DMS153 treated with DMSO at 0.1 percent for 48 hours (cell line): ENCODE measurements around the gene ACTMAP.
"Not testable (repeated sequence)": the region's sequence is repeated elsewhere in the genome, so short reads cannot be mapped to it uniquely, and the experiment has no call there.

Experiments used
- DNase-seq: peaks from one replicate; lab custom pipeline; 2025; ENCODE audit not compliant: unreplicated experiment; lab: John Stamatoyannopoulos, UW

The ACTMAP gene

DNA sequence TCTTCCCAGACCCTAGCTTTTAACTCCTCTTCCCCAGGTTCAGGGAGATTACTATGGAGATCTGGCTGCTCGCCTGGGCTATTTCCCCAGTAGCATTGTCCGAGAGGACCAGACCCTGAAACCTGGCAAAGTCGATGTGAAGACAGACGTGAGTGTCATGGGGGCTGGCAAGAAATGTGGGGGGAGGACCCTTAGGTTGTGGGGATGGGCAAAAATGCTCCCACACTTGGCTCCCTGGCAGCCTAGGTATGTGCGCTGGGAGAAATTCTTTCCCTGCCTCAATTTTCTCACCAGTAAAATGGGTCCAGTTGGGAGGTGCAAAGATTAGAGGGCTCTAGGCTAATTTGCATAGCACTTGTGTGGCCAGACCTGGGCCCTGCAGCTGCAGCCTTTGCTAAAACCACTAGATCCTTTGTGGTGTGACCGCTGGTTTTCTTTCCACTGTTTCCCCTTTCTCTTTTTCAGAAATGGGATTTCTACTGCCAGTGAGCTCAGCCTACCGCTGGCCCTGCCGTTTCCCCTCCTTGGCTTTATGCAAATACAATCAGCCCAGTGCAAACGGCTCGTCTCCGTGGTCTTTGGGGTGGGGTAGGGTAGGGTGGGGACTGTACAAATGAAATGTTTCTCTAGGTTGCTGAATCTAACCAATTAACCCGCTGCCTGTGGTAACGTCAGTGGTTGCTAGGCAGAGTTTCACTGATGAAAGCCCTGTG is 26.8 kb upstream of the ACTMAP start:
- peak; percentile 79 for DNase-seq

DNA sequence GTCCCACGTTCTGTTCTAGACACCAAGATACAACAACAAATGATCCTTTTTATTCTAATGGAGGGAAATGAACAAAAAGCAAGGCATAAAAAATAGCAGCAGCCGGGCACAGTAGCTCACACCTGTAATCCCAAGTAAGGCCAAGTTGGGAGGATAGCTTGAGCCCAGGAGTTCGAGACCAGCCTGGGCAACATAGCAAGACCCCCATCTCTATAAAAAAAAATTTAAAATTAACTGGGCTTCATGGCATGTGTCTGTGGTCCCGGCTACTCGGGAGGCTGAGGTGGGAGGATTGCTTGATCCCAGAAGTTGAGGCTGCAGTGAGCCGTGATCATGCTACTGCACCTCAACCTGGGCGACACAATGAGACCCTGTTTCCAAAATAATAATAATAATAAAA is 26.1 kb upstream of the ACTMAP start:
- no peak for DNase-seq

DNA sequence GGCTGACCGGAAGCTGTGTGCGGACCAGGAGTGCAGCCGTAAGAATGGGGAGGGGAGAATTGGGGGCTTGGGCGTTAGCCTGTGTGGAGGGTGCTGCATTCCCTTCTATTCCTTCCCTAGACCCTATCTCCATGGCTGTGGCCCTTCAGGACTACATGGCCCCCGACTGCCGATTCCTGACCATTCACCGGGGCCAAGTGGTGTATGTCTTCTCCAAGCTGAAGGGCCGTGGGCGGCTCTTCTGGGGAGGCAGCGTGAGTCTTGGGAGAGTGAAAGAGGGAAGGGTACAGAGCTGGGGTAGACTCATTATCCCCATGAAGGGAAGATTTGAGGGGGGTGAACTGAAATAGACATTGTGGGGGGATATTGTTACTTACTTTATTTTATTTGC is 25.4 kb upstream of the ACTMAP start:
- DNase-seq, result no peak

DNA sequence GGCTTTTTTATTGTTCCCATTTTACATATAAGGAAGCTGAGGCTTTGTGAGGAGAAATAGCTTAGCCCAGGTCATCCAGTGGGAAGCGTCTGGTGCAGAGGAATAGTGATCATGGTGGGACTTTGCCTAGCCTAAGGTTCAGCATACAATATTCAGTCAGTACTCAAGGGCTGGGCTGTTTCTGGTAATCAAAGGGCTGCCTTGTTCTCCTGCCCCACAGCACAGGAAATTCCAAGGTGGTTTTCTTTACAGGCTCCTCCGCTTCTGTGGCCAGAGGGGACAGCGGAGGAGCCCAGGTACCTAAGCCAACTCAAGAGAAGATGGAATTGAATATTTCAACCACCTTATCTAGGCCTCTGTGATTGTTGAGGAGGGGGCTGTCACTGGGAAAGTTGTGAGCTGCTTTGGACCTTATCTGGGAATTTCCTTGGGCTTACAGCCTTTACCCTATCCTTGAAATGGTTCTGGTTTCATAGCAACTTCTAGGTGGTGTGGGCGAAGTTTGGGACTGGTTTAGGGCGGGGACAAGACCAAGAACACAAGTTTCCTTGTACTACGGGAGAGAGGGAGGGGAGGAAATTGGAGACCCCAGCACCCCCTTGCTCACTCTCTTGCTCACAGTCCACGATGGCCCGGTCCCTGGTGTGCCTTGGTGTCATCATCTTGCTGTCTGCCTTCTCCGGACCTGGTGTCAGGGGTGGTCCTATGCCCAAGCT is 24.8 kb upstream of the ACTMAP start, which contains the start of gene MIA:
MIA (plus strand) TSS at position 606 of the 716 bp plus-strand sequence; CDS start at position 628, 22 bp downstream.
- DNase-seq, result no peak

DNA sequence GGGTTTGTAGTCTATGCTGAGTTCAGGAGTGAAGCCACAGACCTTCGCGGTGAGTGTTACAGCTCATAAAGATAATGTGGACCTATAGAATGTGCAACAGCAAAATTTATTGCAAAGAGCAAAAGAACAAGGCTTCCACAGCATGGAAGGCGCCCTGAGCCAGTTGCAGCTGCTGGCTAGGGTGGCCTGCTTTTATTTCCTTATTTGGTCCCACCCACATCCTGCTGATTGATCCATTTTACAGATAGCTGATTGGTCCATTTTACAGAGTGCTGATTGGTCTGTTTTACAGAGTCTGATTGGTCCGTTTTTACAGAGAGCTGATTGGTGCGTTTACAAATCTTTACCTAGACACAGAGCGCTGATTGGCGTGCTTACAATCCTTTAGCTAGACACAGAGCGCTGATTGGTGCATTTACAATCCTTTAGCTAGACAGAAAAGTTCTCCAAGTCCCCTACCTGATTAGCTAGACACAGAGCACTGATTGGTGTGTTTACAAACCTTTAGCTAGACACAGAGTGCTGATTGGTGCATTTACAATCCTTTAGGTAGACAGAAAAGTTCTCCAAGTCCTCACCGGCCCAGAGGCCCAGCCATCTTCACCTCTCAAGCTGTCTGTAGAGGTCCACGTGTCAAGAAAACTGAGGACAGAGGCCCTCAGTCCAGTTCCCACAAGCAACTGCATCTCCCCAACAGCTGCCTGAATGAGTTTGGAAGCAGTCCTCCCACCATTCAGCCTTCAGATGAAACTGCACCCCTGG is 21.0 kb upstream of the ACTMAP start:
- not testable (repeated sequence) for DNase-seq

DNA sequence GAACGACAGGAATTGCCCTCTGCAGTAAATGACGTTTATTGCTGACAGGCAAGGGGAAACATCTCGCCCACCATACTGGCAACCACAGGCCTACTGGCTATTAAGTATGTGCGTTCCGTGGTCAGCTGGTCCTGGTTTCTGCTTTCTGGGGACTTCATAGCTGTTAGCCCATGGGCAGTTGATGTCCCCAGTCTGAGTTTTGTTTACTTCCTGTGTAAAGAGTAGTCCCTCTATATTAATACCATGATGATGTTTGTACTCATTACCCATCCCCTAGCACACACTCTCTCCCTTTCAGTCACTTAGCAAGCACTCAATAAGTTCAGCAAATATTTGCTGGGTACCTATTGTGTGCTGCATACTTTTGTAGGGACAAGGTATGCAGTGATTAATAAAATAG is 18.6 kb upstream of the ACTMAP start:
- DNase-seq, result no peak

DNA sequence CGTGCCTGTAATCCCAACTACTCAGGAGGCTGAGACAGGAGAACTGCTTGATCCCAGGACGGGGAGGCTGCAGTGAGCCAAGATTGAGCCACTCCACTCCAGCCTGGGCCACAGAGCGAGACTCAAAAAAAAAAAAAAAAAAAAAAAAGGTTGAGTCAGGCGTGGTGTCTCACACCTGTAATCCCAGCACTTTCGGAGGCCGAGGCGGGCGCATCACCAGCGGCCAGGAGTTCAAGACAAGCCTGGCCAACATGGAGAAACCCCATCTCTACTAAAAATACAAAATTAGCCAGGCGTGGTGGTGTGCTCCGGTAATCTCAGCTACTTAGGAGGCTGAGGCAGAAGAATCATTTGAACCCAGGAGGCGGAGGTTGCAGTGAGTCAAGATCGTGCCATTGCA is 16.1 kb upstream of the ACTMAP start:
- DNase-seq, result not testable (repeated sequence)

DNA sequence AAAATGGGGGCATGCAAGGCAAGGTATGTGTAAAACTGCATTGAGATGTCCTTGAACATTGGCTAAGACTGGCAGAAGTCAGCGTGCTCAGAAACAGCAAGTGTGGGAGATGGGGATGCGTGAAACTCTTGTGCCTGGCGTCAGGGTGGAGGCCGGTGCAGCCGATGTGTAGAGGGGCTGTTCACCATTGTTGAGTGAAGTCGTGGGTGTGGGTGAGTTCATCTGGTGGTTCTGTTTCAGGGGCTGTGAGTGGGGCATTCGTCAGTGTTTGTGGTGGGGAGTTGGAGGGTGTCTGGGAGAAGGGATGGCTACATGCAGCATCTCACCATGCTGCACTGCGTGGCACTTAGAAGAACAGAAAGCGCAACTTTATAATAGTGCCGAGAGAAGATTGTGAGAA is 13.7 kb upstream of the ACTMAP start:
- DNase-seq, result no peak

DNA sequence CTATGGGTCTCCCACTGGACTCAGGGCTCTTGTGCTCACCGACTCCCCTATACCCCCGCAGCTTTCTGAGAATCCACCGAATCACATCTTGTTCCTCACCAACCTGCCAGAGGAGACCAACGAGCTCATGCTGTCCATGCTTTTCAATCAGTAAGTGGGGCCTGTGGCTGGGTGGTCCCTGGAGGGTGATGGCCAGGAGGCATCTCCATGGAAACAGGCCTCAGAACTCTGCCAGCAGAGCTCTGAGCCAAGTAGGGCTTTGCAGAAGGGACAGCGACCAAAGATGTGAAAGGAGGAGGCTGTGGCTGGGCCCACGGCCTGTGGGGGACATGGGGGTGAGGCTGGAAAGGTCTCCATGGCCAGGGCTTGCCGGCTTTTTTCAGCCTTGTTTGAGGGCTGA is 13.2 kb upstream of the ACTMAP start:
- DNase-seq, result no peak

DNA sequence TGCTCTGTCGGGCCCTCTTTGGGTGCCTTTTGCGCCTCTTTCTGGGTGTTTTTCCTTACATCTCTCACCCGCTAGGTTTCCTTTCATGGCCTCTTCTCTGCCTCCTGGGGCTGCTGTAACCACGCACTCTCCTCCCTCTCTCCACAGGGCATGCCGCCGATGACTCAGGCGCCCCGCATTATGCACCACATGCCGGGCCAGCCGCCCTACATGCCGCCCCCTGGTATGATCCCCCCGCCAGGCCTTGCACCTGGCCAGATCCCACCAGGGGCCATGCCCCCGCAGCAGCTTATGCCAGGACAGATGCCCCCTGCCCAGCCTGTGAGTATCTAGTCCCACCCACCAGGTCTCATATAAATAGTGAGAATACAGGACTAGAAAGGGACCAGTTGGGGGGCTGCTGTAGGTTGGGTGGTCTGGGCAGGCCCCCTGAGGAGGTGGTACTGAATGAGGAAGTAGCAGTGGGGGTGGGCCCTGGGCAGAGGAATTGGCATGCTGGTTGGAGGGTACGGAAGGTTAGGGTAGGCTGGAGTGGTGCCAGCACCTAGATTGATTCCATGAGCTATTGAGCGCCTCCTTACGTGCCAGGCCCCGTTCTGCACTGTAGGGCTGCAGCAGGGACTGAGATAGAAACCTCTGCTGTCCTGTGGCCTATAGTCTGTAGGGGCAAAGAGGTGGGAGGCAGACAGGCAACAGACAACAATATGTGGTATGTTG is 12.6 kb upstream of the ACTMAP start:
- DNase-seq, result no peak

DNA sequence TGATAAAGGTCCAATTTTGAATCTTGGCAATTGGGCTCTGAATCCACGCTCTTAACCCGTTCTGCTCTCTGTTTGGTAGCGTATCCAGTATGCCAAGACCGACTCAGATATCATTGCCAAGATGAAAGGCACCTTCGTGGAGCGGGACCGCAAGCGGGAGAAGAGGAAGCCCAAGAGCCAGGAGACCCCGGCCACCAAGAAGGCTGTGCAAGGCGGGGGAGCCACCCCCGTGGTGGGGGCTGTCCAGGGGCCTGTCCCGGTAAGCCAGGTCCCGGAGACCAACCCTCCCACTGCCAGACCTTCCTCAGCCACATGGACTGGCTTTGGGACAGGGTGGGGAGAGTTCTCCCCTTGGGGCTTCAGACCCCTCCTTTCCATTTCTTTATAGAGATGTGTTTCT is 9.1 kb upstream of the ACTMAP start:
- no peak for DNase-seq

DNA sequence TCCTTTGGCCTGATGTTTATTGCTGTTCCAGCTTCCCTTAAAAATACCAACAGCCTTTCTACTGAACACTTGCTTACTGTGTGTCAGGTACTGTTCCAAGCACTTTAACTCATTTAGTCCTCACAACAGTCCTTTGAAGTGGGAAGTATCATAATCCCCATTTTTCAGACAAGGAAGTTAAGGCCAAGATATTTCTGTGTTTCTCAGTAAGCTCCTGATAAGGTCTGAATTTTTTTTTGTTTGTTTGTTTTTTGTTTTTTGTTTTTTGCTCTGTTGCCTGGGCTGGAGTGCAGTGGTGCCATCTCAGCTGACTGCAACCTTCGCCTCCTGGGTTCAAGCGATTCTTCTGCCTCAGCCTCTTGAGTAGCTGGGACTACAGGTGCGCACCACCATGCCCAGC is 8.2 kb upstream of the ACTMAP start:
- no peak for DNase-seq

DNA sequence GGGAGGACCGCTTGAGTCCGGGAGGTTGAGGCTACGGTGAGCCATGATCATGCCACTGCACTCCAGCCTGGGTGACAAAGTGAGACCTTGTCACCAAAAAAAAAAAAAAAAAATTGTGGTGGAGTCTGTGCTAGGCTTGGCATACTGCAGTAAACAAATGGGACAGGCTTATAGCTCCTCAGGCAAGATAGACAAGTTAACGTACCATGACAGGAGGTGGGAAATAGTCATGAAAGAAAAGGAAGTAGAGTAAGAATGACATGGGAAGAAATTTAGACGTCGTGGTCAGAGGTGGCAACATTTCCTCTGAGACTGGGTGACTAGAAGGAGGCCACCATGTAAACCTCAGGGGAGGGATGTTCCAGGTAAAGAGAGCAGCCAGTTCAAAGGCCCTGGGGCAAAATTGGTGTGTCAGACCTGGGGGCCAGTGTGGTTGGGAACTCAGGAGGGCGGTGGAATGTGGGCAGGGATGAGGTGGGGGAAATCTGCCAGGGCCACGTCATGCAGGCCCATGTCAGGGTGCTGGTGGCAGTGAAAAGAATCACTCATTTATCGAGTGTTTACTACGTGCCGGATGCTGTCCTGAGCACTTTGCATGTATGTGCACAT is 6.3 kb upstream of the ACTMAP start:
- no peak for DNase-seq

DNA sequence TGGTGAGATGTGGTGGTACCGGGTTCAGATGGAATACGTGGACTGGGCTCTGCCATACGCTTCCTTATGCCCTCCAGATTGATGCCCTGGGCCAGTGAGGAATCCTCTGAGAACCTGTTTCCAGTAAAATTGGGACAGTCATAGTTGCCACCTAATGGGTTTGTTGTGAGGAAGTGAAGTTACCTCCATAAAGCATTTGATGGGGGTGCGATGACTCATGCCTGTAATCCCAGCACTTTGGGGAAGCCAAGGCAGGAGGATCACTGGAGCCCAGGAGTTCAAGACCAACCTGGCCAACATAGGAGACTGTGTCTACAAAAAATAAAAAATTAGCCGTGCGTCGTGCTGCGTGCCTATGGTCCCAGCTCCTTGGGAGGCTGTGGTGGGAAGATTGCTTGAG is 5.5 kb upstream of the ACTMAP start:
- no peak for DNase-seq

DNA sequence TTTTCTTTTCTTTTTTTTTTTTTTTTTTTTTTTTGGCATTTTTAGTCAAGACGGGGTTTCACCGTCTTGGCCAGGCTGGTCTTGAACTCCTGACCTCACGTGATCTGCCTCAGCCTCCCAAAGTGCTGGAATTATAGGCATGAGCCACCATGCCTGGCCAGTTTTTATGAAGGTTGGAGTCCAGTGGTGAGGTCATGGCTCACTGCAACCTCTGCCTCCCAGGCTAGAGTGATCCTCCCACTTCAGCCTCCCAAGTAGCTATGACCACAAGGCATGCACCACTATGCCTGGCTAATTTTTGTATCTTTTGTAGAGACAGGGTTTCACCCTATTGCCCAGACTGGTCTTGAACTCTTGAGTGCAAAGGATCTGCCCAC is 5.0 kb upstream of the ACTMAP start:
- no peak for DNase-seq

DNA sequence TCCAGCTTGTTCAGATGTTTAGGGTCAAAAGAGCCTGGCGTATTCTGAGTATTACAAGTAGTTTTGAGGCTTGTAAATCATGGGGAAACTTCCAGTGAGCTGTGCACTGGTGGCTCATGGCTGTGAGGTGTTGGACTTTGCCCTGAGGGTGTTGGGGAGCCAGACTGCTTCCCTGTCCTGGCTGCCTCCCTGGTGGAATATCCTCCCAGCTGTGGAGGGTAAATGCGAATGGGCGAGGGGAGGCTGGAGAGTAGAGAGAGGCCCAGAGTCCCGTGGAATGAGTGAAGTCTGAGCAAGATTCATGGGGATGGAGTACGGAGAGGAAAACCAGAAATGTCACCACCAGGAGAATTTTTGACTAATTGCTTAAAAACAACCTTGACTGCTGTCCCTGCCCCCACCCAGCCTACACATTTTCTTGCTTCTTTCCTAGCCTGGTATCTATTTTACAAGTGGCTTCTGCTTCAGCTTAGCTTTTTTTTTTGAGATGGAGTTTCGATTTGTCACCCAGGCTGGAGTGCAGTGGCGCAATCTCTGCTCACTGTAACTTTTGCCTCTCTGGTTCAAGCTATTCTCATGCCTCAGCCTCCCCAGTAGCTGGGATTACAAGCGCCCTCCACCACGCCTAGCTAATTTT is 4.5 kb upstream of the ACTMAP start:
- no peak for DNase-seq

DNA sequence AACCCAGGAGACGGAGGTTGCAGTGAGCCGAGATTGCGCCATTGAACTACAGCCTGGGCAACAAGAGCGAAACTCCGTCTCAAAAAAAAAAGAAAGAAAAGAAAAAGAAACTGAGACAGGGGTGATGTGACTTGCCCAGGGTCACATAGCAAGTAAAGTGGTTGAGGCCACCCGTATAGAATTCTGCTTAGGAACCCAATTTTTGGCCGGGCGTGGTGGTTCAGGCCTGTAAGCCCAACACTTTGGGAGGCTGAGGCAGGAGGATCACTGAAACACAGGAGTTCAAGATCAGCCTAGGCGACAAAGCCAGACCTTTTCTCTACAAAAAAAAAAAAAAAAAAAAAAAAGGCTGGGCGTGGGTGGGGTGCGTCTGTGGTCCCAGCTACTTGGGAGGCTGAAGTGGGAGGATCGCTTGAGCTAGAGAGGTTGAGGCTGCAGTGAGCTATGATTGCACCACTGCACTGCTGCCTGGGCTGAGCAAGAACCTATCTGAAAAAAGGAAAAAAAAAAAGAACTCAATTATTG is 2.0 kb upstream of the ACTMAP start:
- no peak for DNase-seq

DNA sequence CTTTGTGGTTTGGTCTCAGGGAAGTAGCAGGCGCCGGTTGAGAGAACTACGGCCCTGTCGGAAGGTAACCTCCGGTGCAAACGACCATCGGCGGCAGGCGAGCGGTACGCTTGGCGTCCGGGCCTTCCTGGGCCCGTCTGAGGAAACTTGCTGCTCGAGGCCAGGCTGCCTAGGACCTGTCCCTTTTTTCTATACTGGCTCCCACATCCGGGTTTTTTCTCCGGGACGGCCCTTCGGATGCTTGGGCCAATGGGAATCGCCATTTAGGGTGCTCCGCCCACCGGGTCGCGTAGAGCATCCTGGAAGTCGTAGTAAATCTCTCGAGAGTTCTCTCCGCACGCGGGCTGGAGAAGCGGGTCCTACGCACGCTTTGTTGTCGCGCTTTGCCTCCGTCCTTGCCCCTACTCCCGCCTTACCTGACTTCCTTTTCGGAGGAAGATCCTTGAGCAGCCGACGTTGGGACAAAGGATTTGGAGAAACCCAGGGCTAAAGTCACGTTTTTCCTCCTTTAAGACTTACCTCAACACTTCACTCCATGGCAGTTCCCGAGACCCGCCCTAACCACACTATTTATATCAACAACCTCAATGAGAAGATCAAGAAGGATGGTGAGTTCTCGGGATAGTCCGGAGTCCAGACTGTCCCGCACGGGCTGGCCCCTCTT is 729 bp upstream of the ACTMAP start, which contains the start of gene SNRPA:
SNRPA (plus strand) TSS at position 330 of the 664 bp plus-strand sequence; CDS start at position 536, 206 bp downstream.
- peak; percentile 98 for DNase-seq

DNA sequence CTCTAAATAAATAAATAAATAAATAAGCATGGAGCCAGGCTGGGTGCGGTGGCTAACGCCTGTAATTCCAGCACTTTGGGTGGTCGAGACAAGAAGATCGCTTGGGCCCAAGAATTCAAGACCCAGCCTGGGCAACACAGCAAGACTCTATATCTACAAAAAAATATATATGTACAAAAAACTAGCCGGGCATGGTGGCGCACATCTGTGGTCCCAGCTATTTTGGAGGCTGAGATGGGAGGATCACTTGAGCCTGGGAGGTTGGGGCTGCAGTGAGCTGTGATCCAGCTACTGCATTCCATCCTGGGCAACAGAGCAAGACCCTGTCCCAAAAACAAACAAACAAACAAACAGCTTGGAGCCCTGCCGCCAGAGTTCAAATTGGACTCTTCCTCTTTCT is 2.7 kb downstream of the ACTMAP start:
- DNase-seq, result no peak

DNA sequence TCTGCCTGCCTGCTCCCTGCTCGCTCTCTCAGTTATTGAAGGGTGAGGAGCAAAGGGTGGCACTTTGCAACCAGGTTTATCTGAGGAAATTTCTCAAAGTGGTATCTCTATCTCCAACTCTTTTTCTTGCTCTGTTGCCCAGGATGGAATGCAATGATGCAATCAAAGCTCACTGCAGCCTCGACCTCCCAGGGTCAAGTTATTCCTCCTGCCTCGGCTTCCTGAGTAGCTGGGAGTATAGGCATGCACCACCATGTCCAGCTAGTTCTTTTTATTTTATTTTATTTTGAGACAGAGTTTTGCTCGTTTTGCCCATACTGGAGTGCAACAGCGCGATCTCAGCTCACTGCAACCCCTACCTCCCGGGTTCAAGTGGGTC is 4.9 kb downstream of the ACTMAP start:
- no peak for DNase-seq
